Astrocyte (in vitro differentiated cells and primary cell): Measurements from ENCODE around the gene CSNK1D. TPM values are rescaled to one million over a fixed set of nuclear protein-coding genes. Genes with fewer than 3 reads are reported as not detected.

Experiments used
- DNase-seq: peaks from one replicate; pipeline ENCODE4 v3.0.0-alpha.2; 2010; ENCODE audit warnings: low read depth
- FAIRE-seq: peaks from 2 replicates; lab custom pipeline; 2011; peaks lifted over from hg19 to GRCh38; lab: Jason Lieb, UNC
- H2AFZ ChIP-seq: 2 replicates; pipeline ENCODE4 v1.6.0; 2012; ENCODE audit warnings: low read depth, low read length, inconsistent platforms
- H3K27ac ChIP-seq: 2 replicates; pipeline ENCODE4 v1.5.1; 2011; ENCODE audit warnings: low read depth, low read length, inconsistent platforms
- H3K27me3 ChIP-seq: 2 replicates; pipeline ENCODE4 v1.6.0; 2011; ENCODE audit warnings: low read length, inconsistent platforms; ENCODE audit not compliant: insufficient read depth
- H3K36me3 ChIP-seq: 2 replicates; pipeline ENCODE4 v1.5.1; 2011; ENCODE audit warnings: low read length, inconsistent platforms; ENCODE audit not compliant: insufficient read depth
- H3K4me1 ChIP-seq: 2 replicates; pipeline ENCODE4 v1.5.1; 2011; ENCODE audit warnings: low read length, inconsistent platforms; ENCODE audit not compliant: insufficient read depth
- H3K4me2 ChIP-seq: 2 replicates; pipeline ENCODE4 v1.6.0; 2012; ENCODE audit warnings: low read length, inconsistent platforms
- H3K4me3 ChIP-seq: 2 replicates; pipeline ENCODE4 v1.5.1; 2011; ENCODE audit warnings: low read depth, mild to moderate bottlenecking, low read length, inconsistent platforms; ENCODE audit not compliant: insufficient read depth
- H3K79me2 ChIP-seq: 2 replicates; pipeline ENCODE4 v1.6.0; 2012; ENCODE audit warnings: mild to moderate bottlenecking, low read length, inconsistent platforms; ENCODE audit not compliant: insufficient read depth
- H3K9ac ChIP-seq: 2 replicates; pipeline ENCODE4 v1.6.0; 2012; ENCODE audit warnings: mild to moderate bottlenecking, low read length, inconsistent platforms
- H3K9me3 ChIP-seq: 2 replicates; pipeline ENCODE4 v1.5.1; 2012; ENCODE audit warnings: low read depth, mild to moderate bottlenecking, low read length, inconsistent platforms; ENCODE audit not compliant: insufficient read depth
- H4K20me1 ChIP-seq: 2 replicates; pipeline ENCODE4 v1.6.0; 2012; ENCODE audit warnings: low read length, inconsistent platforms; ENCODE audit not compliant: insufficient read depth
- H3K27ac Mint-ChIP-seq: one replicate; pipeline ENCODE4 v1.8.0; 2021; ENCODE audit warnings: mild to moderate bottlenecking, mixed read lengths; ENCODE audit not compliant: unreplicated experiment
- H3K27me3 Mint-ChIP-seq: one replicate; pipeline ENCODE4 v1.8.0; 2021; ENCODE audit warnings: low read depth, mixed read lengths; ENCODE audit not compliant: unreplicated experiment
- H3K36me3 Mint-ChIP-seq: one replicate; pipeline ENCODE4 v1.8.0; 2021; ENCODE audit warnings: low read depth, mixed read lengths; ENCODE audit not compliant: unreplicated experiment
- H3K4me1 Mint-ChIP-seq: one replicate; pipeline ENCODE4 v1.8.0; 2021; ENCODE audit warnings: low read depth, mixed read lengths; ENCODE audit not compliant: unreplicated experiment
- H3K4me3 Mint-ChIP-seq: one replicate; pipeline ENCODE4 v1.8.0; 2021; ENCODE audit warnings: mild to moderate bottlenecking, moderate library complexity, mixed read lengths; ENCODE audit not compliant: unreplicated experiment
- H3K9me3 Mint-ChIP-seq: one replicate; pipeline ENCODE4 v1.8.0; 2021; ENCODE audit warnings: mild to moderate bottlenecking, mixed read lengths; ENCODE audit not compliant: unreplicated experiment
- CTCF ChIP-seq: IDR thresholded peaks from 2 replicates; pipeline ENCODE4 v1.5.1; 2011; ENCODE audit warnings: low read depth, mild to moderate bottlenecking, inconsistent platforms, low read length, moderate library complexity; ENCODE audit not compliant: insufficient read depth
- EZH2 ChIP-seq: IDR thresholded peaks from 2 replicates; pipeline ENCODE4 v1.6.1; 2012; ENCODE audit warnings: mild to moderate bottlenecking, low read length, inconsistent platforms; ENCODE audit not compliant: insufficient read depth
- total RNA-seq: library from RNA; stranded (reverse); gene quantifications from 2 replicates; pipeline ENCODE4 v1.2.1, GENCODE V29; 2021

CSNK1D gene
- total RNA-seq, 1 donor from 2014 or later, result 153 TPM

GRCh38 chr17:82216301-82217119 lies 57.0 kb downstream of the CSNK1D start:
- H3K9ac ChIP-seq, result peak overlapping the region; percentile 76
- H3K79me2 ChIP-seq, result peaks cover 5% of the 10 kb centered on the region
- no peaks in the 10 kb centered on the region for H3K27me3 Mint-ChIP-seq
- H2AFZ ChIP-seq, result peak overlapping the region; percentile 72
- H3K4me3 Mint-ChIP-seq, result no peak overlapping the region
- H3K4me1 ChIP-seq, result peaks cover 47% of the 10 kb centered on the region
- FAIRE-seq (no peak), DNase-seq (peak; percentile 85)
- no peaks in the 10 kb centered on the region for H3K27me3 ChIP-seq
- H3K36me3 ChIP-seq, result no peaks in the 10 kb centered on the region
- H3K27ac ChIP-seq, result peak overlapping the region; percentile 93
- peak overlapping the region; percentile 28 for H3K4me3 ChIP-seq
- peak overlapping the region; percentile 84 for H3K27ac Mint-ChIP-seq
- H3K36me3 Mint-ChIP-seq, result no peaks in the 10 kb centered on the region
- H3K9me3 ChIP-seq, result no peaks in the 10 kb centered on the region
- peaks cover 14% of the 10 kb centered on the region for H3K4me1 Mint-ChIP-seq
- H4K20me1 ChIP-seq, result no peaks in the 10 kb centered on the region
- no peak for TF ChIP-seq CTCF
- no peak for TF ChIP-seq EZH2
- H3K9me3 Mint-ChIP-seq, result no peaks in the 10 kb centered on the region
- H3K4me2 ChIP-seq, result peak overlapping the region; percentile 77

- H3K27me3 ChIP-seq, result no peaks in the 10 kb centered on the region
- H3K4me2 ChIP-seq, result peak overlapping the region; percentile 77
- no peak for FAIRE-seq
- no peak overlapping the region for H3K4me3 ChIP-seq
- no peak overlapping the region for H2AFZ ChIP-seq
- Mint-ChIP-seq H3K27me3 (no peaks in the 10 kb centered on the region), H3K9me3 (no peaks in the 10 kb centered on the region), H3K36me3 (no peaks in the 10 kb centered on the region), H3K4me1 (peaks cover 14% of the 10 kb centered on the region), H3K4me3 (no peak overlapping the region), H3K27ac (peak overlapping the region; percentile 18)
- TF ChIP-seq CTCF, result no peak
- no peak for TF ChIP-seq EZH2
- H3K36me3 ChIP-seq, result no peaks in the 10 kb centered on the region
- H3K4me1 ChIP-seq, result peaks cover 47% of the 10 kb centered on the region
- H4K20me1 ChIP-seq, result no peaks in the 10 kb centered on the region
- no peaks in the 10 kb centered on the region for H3K9me3 ChIP-seq
- peaks cover 10% of the 10 kb centered on the region for H3K79me2 ChIP-seq
- H3K9ac ChIP-seq, result no peak overlapping the region
- no peak overlapping the region for H3K27ac ChIP-seq
- no peak for DNase-seq
Measured at GRCh38 chr17:82215972-82216300, 57.6 kb downstream of the CSNK1D start.
